PC-9 (cell line): ENCODE data around the gene ZFP36L1. TPM values are rescaled to one million over a fixed set of nuclear protein-coding genes. Genes with fewer than 3 reads are reported as not detected.

Source experiments
- BruUV-seq: library from RNA; stranded (reverse); fragments of 400-500 nt; replicated peaks from 2 replicates; lab custom pipeline; 2021; lab: Mats Ljungman, UMichigan
- CTCF ChIA-PET: fragments of 300-600 bp; sonication (Branson Sonifier 250); formaldehyde crosslinking; loops from one replicate; lab custom pipeline; 2022; ENCODE audit warnings: antibody characterized with exemption; lab: Charles Lee
- POLR2A ChIA-PET: fragments of 300-600 bp; sonication (Branson Sonifier 250); formaldehyde crosslinking; loops from one replicate; lab custom pipeline; 2022; ENCODE audit warnings: antibody characterized with exemption; ENCODE audit not compliant: unreplicated experiment; lab: Charles Lee
- DNase-seq, 2 experiments: peaks; one replicate each; pipeline versions ENCODE4 v3.0.0 to v3.0.0-alpha.2; 2015 to 2022; ENCODE audit warnings: mixed read lengths in 1 of 2
- H2AFZ ChIP-seq: fragments of 200-600 bp; sonication (generic); 2 replicates; pipeline ENCODE4 v1.8.1; 2017; ENCODE audit warnings: antibody characterized with exemption
- H3F3A ChIP-seq: fragments of 200-600 bp; sonication (generic); 2 replicates; pipeline ENCODE4 v1.8.1; 2017; ENCODE audit warnings: antibody characterized with exemption, mild to moderate bottlenecking, low read depth; ENCODE audit not compliant: insufficient read depth
- H3K27ac ChIP-seq: fragments of 200-600 bp; sonication (generic); 2 replicates; pipeline ENCODE4 v1.6.1; 2016; ENCODE audit warnings: mixed run types
- H3K27me3 ChIP-seq: fragments of 200-600 bp; sonication (generic); 2 replicates; pipeline ENCODE4 v1.6.1; 2016; ENCODE audit warnings: low read depth, mixed run types; ENCODE audit not compliant: insufficient read depth
- H3K36me3 ChIP-seq: fragments of 200-600 bp; sonication (generic); 2 replicates; pipeline ENCODE4 v1.6.1; 2016; ENCODE audit warnings: low read depth, mixed run types
- H3K4me1 ChIP-seq: fragments of 200-600 bp; sonication (generic); replicated peaks from 2 replicates; pipeline ENCODE4 v1.6.1; 2016; ENCODE audit warnings: mixed run types; ENCODE audit not compliant: insufficient read depth
- H3K4me2 ChIP-seq: fragments of 200-600 bp; sonication (generic); 2 replicates; pipeline ENCODE4 v1.6.1; 2017; ENCODE audit warnings: mixed run types
- H3K4me3 ChIP-seq: fragments of 200-600 bp; sonication (generic); 2 replicates; pipeline ENCODE4 v1.6.1; 2016; ENCODE audit warnings: mixed run types
- H3K79me2 ChIP-seq: fragments of 200-600 bp; sonication (generic); 2 replicates; pipeline ENCODE4 v1.6.1; 2017; ENCODE audit warnings: low read depth, mixed run types
- H3K9me2 ChIP-seq: fragments of 200-600 bp; sonication (generic); 2 replicates; pipeline ENCODE4 v1.8.1; 2017; ENCODE audit warnings: mild to moderate bottlenecking; ENCODE audit not compliant: insufficient read depth
- H3K9me3 ChIP-seq: fragments of 200-600 bp; sonication (generic); 2 replicates; pipeline ENCODE4 v1.8.1; 2016; ENCODE audit warnings: low read depth; ENCODE audit not compliant: insufficient read depth
- H4K20me1 ChIP-seq: fragments of 200-600 bp; sonication (generic); 2 replicates; pipeline ENCODE4 v1.8.1; 2017; ENCODE audit not compliant: insufficient read depth
- EZH2 ChIP-seq: fragments of 200-600 bp; sonication (generic); IDR thresholded peaks from 2 replicates; pipeline ENCODE4 v1.8.0; 2017; ENCODE audit warnings: antibody characterized with exemption, low read depth
- intact Hi-C: fragments of 100-400 bp; cut with micrococcal nuclease; formaldehyde crosslinking; loops from one replicate; pipeline ENCODE4 v1.10.0; 2022; ENCODE audit not compliant: unreplicated experiment
- total RNA-seq: library from RNA; stranded (reverse); gene quantifications from 2 replicates; pipeline ENCODE4 v1.2.3, GENCODE V29; 2021
- TF ChIP-seq, protein P1 (sequence below): fragments of 200-600 bp; sonication (generic); conservative IDR thresholded peaks from 2 replicates; pipeline ENCODE4 v1.6.1; 2017; ENCODE audit warnings: mixed run types, antibody characterized with exemption, mild to moderate bottlenecking, moderate library complexity

Gene ZFP36L1
- total RNA-seq, 1 experiment from 2014 or later, result 179 TPM

DNA sequence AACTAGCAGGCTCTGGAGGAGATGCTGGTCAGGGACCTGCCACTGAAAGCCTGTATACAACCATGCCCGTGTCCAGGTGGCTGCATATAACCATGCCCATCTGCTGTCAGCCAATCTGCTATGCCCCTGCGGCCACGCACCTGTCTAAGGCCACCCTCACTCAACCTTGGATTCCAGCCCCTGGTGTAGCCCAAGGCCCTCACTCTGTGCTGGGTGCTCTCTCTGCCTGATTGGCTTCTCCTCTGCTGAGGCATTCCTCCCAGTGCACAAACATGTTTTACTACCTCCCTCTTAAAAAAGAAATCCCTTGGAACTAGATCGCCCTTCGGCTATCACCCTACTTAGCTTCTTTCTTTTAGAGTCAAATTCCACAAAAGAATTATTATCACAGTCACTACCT lies 45.5 kb downstream of the ZFP36L1 start:
- no peaks in the 10 kb centered on the region for H3K9me2 ChIP-seq

DNA sequence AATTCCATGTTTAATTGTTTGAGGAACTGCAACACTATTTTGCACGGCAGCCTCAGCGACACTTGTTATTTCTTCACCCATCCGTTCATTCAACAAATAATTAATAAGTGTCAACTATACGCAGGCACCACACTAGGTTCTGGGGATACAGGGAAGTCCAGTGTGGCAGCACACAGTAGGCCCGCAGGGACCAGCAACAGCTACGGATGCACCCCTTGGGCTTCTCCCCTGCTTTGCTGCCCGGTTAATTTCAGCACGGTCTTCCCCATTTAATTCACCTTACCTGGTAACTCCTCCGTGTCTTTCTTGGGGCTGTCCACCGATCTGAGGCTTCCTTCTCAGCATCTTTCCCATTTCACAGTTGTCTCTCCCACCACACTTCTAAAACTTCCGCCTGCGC lies 48.3 kb downstream of the ZFP36L1 start:
- TF ChIP-seq, protein P1, sequence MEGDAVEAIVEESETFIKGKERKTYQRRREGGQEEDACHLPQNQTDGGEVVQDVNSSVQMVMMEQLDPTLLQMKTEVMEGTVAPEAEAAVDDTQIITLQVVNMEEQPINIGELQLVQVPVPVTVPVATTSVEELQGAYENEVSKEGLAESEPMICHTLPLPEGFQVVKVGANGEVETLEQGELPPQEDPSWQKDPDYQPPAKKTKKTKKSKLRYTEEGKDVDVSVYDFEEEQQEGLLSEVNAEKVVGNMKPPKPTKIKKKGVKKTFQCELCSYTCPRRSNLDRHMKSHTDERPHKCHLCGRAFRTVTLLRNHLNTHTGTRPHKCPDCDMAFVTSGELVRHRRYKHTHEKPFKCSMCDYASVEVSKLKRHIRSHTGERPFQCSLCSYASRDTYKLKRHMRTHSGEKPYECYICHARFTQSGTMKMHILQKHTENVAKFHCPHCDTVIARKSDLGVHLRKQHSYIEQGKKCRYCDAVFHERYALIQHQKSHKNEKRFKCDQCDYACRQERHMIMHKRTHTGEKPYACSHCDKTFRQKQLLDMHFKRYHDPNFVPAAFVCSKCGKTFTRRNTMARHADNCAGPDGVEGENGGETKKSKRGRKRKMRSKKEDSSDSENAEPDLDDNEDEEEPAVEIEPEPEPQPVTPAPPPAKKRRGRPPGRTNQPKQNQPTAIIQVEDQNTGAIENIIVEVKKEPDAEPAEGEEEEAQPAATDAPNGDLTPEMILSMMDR, result no peak
- no peak for TF ChIP-seq EZH2
- no TSS peak for BruUV-seq
- CTCF ChIA-PET, result no interaction called here

More for the DNA sequence above, 45.5 kb downstream of the ZFP36L1 start:
- H3K4me1 ChIP-seq, result no peaks in the 10 kb centered on the region
- ChIA-PET POLR2A (interaction anchor here (0.7 kb wide), 1 partner anchor 25 kb away, joined by 3 read pairs; no protein-coding TSS in a partner anchor), CTCF (no interaction called here)
- no peaks in the 10 kb centered on the region for H3K79me2 ChIP-seq
- no peak overlapping the region for H3K4me3 ChIP-seq
- no peaks in the 10 kb centered on the region for H3F3A ChIP-seq
- DNase-seq, result no peak
- no peak overlapping the region for H3K4me2 ChIP-seq
- no peak overlapping the region for H3K27ac ChIP-seq
- intact Hi-C loops, result no loop called here
- no peak overlapping the region for H2AFZ ChIP-seq
- BruUV-seq, result no TSS peak
- no peaks in the 10 kb centered on the region for H3K9me3 ChIP-seq
- no peaks in the 10 kb centered on the region for H3K27me3 ChIP-seq
- H3K36me3 ChIP-seq, result no peaks in the 10 kb centered on the region
- H4K20me1 ChIP-seq, result no peaks in the 10 kb centered on the region
- TF ChIP-seq, protein P1, result no peak
- no peak for TF ChIP-seq EZH2

DNA sequence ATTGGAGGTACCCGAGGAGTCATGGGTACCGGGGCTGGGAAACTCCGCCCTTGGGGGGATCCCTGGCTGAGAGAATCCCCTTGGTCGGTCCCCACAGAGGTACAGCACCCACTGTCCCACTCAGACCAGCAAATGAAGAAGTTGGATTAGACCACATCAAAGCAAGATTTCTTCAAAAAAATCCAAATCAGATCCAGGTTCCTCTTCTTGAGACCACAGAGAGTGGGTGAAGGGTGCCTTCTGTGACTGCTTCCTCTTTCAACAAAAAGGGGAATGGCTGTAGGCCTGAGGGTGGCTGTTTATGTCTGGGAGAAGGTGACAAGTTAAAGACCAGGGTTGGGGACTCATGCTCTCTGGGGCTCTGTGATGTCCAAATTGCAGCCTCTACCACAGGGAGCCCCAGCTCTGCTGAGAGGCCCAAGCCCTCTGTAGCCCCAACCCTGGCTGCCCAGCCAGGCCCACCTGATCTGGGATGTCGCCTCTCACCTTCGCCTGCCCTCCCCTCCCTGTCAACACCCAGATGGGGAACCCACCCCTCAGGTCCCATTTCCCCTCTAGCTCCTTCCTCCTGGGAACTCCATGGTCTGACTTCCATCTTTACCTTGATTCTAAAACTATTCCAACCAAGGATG lies 50.9 kb downstream of the ZFP36L1 start:
- no peak overlapping the region for H3K27ac ChIP-seq
- H3F3A ChIP-seq, result no peaks in the 10 kb centered on the region
- POLR2A ChIA-PET, result no interaction called here
- no peak overlapping the region for H3K4me2 ChIP-seq
- CTCF ChIA-PET, result no interaction called here
- no peak overlapping the region for H3K4me3 ChIP-seq
- no peaks in the 10 kb centered on the region for H3K9me2 ChIP-seq
- no peak for DNase-seq
- H3K9me3 ChIP-seq, result no peaks in the 10 kb centered on the region; the same call in 1 of the 2 replicates
- H3K27me3 ChIP-seq, result no peaks in the 10 kb centered on the region
- intact Hi-C loops, result no loop called here
- H3K36me3 ChIP-seq, result no peaks in the 10 kb centered on the region
- no peaks in the 10 kb centered on the region for H4K20me1 ChIP-seq
- H3K4me1 ChIP-seq, result peaks cover under 1% of the 10 kb centered on the region
- H2AFZ ChIP-seq, result no peak overlapping the region
- TF ChIP-seq EZH2, result no peak
- TF ChIP-seq, protein P1, result no peak
- no peaks in the 10 kb centered on the region for H3K79me2 ChIP-seq
- BruUV-seq, result no TSS peak

More for the DNA sequence above, 48.3 kb downstream of the ZFP36L1 start:
- no peaks in the 10 kb centered on the region for H3K79me2 ChIP-seq
- H3K9me3 ChIP-seq, result no peaks in the 10 kb centered on the region; the same call in 1 of the 2 replicates
- no peak overlapping the region for H3K4me3 ChIP-seq
- no peak overlapping the region for H3K27ac ChIP-seq
- no peak for DNase-seq
- no peaks in the 10 kb centered on the region for H3K27me3 ChIP-seq
- H3K4me1 ChIP-seq, result no peaks in the 10 kb centered on the region
- no peaks in the 10 kb centered on the region for H4K20me1 ChIP-seq
- H3K9me2 ChIP-seq, result no peaks in the 10 kb centered on the region
- H3F3A ChIP-seq, result no peaks in the 10 kb centered on the region
- H2AFZ ChIP-seq, result no peak overlapping the region
- intact Hi-C loops, result no loop called here
- H3K4me2 ChIP-seq, result no peak overlapping the region
- POLR2A ChIA-PET, result no interaction called here
- H3K36me3 ChIP-seq, result no peaks in the 10 kb centered on the region
